RPMI7951 (cell line): ENCODE results near the gene ORC1. TPM values are rescaled to one million over a fixed set of nuclear protein-coding genes. Genes with fewer than 3 reads are reported as not detected.
A peak's percentile ranks its signal among the peaks of the same experiment; 100 is the strongest.

Experiments
- DNase-seq: peaks from one replicate; pipeline ENCODE4 v3.0.0-alpha.2; 2012; ENCODE audit warnings: low read depth
- total RNA-seq: library from RNA; depleted of rRNA; stranded (reverse); fragments of >200 nt; shearing (Covaris generic); gene quantifications from 2 replicates; pipeline ENCODE4 v1.2.3, GENCODE V29; 2014; rRNA removed

Gene ORC1
- total RNA-seq, result 18.4 and 20.7 TPM in 2 replicates

DNA sequence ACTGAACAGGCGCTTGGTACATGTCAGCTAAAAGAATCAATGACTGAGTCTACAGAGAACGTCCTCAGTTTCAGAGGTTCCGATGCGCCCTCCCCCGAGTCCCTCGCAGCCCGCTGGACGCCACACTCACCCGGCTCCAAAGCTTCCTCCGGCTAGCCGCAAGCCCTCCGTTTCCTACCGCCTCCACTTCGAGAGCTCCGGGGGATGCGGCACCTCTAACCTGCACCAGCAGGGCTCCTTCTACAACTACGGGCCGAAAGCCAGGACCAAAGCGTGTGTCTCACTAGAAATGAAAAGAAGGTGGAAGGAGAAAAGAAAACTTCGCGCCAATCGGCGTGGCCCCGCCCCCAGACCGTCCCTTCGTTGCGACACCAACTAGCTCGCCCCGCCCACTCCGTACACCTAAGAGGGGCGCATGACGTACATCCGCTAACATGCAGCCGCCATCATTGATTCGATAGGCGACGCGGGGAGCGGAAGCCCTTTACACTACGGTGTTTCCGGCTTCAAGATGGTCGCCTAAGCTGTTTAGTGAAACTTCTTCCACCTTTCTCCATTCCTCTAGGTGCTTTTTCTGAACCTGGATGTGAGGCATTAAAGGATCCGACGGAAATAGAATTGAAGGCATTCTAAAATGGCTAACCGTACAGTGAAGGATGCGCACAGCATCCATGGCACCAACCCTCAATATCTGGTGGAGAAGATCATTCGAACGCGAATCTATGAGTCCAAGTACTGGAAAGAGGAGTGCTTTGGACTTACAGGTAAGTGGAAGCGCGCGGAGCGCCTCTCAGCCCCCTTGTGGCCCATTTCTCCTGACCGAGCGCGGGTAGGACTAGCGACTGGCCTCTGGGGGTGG lies at the start of gene ORC1, which contains the start of gene PRPF38A:
Gene ORC1 (minus strand): TSS at position 308 of the 859 bp plus-strand sequence. CDS start 2,200 bp downstream, outside the sequence.
Gene PRPF38A (plus strand): TSS at position 487 of the 859 bp plus-strand sequence. CDS start 148 bp downstream, at position 635.
- DNase-seq, result peak; percentile 96

DNA sequence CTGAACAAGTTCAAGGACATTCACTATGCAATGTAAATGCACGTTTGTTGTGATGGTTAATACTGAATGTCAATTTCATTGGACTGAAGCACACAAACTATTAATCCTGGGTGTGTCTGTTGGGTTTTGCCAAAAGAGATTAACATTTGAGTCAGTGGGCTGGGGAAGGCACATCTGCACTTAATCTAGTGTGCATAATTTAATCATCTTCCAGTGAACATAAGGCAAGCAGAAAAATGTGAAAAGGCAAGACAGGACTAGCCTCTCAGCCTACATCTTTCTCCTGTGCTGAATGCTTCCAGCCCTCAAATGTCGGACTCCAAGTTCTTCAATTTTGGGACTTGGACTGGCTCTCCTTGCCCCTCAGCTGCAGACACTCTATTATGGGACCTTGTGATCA lies 40.2 kb upstream of the ORC1 start:
- DNase-seq, result no peak

DNA sequence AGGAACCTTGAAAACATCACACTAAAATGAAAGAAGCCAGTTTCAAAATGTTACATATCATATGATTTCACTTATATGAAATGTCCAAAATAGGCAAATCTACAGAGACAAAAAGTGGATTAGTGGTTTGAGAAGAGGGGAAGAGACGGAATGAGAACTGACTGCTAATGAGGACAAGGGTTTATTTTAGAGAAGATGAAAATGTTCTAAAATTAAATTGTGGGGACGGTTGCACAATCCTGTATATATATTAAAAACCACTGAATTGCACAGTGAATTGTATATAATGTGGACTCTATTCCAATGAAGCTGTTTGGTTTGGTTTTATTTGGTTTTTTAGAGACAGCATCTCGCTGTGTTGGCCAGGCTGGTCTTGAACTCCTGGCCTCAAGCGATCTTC lies 35.8 kb upstream of the ORC1 start:
- DNase-seq, result no peak

DNA sequence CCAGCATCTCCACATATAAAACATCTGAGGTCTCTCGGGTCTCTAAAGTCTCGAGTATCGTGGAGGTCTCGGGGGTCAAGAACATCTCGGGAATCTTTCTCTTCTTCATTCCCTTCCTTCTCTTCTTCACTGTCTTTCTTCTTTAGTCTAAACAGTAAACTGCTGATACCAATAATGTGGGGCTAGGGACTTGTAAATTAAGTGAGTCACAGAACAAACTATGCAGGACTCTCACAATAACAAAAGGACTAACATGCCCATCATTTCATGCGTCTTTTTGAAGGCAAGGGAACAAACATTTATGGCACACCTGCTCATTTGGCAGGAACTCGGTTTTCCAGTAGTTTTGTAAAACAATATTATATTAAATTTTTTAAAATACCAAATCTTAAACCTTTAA lies 32.6 kb upstream of the ORC1 start:
- no peak for DNase-seq

DNA sequence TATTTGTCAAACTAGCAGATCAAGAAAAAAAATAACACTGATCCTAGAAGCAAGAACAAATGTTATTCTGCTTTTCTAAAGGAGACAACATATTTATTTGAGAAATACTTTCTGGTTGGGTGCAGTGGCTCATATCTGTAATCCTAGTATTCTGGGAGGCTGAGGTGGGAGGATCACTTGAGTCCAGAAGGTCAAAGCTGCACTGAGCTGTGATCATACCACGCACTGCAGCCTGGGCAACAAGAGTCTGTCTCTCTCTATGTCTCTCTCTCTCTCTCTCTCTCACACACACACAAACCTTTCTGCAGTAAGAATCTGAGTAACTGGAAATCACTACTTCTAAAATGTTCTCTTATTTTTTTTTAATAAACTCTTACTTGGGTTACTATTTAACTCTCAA lies 31.4 kb upstream of the ORC1 start:
- no peak for DNase-seq

DNA sequence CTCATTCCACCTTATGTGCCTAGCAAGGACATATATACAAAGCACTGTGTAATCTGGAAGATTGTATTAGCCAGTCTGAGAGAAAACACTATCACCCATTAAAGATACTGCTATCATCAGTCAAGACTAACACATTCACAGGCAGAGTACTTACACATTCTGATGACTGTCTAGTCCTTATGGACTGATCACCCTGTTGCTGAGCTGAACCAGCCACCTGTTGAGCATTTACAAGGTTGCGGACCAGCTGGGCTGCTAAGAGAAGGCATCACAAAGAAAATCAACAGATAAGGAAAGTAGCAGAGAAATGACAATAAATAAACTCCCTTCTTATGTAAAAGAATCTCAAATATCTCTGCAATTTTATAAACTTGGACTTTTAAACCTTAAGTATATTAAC lies 31.0 kb upstream of the ORC1 start:
- no peak for DNase-seq

DNA sequence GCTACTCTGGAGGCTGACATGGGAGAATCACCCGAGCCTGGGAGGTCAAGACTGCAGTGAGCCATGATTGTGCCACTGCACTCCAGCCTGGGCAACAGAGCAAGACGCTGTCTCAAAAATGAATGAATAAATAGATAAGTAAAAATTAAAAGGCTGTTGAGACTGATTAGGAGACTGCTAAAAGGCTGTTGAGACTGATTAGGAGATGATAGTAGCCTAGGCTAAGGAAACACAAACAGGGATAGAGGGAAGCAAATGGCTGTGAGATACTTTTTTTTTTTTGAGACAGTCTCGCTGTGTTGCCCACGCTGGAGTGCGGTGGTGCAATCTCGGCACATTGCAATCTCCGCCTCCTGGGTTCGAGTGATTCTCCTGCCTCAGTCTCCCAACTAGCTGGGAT lies 28.6 kb upstream of the ORC1 start:
- no peak for DNase-seq

DNA sequence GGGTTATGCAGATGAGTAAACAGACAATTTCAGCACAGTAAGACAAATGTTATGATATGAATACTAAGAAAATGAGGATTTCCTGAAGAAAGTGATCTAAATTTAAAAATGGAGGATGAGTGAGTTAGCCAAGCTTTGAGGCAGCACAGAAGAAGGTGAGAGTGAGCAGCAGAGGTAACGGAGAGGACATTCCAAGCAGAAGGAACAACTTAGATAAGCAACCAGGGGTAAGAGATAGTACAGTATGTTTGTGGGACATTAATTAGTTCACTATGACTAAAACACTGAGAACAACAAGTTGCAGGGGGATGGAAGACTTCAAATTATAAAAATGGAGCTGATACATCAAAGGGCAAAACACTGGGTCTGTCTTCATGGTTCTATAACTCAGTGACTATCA lies 22.9 kb upstream of the ORC1 start:
- no peak for DNase-seq

DNA sequence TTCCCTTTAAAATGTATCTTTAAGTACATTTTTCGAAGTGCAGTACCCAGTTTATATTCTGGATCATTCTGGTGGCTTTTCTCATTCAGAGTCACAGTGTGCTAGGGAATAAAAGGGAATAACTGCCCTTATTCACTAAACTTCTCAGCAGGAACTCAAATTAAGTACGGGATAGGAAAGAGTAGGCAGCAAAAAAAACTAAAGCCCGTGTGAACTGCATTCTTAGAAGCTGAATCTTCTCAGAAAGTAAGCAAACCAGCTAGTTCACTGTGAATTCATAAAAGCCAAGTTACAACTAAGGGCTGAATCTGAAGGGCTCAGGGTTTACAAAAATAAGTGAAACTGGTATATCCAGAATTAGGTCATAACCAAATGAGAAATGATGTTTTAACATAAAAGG lies 22.1 kb upstream of the ORC1 start:
- no peak for DNase-seq

DNA sequence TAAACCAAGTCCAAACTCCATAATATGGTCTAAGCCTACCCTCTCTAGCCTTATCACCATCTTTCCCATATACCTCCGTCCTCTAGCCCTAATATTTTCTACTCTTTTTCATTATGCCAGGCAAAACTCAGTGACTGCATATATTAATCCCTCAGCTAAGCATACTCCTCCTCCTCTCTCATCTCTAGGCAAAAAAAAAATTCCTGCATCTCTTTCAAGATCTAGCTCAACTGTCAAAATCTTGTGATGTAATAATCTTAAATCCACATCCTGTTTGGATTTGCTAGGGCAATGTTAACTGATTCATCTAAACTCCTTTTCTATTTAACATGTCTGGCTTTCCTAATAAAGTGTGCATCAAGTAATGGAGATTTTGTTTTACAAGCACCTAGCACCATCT lies 20.6 kb upstream of the ORC1 start:
- no peak for DNase-seq

DNA sequence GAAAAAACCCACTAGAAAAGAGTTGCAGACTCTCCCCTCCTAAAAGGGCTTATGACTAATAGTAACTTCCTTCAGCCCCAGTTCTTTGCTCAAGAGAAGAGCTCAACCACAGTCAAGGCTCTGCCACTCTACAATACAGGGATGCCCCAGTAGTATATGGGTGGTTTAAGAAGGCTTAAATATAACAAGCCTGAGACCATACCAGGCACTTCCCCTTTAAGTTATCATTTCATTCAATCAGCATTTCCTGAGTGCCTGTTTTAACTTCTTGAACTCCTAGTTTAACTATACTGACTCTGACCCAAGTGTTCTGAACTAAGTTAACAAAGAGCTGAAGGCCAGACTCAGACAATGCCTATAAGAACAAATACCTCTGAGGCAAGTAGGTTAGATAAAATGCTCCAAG lies 20.0 kb upstream of the ORC1 start:
- no peak for DNase-seq

DNA sequence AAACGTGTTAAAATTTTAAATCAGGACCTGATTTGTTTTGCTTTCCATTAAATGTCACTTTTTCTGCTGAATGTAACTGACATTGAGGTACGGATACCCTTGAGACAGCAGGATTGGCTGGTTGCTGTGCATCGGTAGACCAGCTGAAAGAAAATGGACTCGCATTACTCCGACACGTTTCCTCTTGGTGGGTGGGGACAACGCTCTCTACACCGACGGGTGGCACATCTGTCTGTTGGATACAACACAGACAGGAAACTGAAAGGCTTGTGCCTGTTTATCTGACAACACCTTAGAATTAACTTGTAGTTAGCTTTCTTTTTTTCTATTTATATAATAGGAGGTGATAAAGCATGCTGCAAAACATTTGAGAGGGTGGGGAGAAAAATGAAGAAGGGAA lies 19.5 kb upstream of the ORC1 start:
- no peak for DNase-seq

DNA sequence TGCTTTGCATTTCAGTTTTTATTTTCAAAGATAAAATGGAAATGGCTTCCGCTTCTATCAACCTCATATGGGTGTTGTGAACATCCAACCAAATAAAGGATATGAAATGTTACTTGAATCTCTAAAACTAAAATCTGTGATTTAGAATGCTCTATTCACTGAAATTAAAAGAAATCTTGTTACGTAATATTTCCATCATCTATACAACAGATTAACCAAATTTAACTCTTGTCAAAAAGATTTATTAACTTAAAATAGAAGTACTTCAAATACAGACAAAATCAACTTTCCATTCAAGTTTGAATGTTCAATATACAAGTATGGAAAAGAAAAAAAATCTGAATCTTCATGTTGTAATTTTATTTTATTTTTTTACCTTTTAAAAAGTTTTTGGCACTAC lies 18.8 kb upstream of the ORC1 start:
- no peak for DNase-seq

DNA sequence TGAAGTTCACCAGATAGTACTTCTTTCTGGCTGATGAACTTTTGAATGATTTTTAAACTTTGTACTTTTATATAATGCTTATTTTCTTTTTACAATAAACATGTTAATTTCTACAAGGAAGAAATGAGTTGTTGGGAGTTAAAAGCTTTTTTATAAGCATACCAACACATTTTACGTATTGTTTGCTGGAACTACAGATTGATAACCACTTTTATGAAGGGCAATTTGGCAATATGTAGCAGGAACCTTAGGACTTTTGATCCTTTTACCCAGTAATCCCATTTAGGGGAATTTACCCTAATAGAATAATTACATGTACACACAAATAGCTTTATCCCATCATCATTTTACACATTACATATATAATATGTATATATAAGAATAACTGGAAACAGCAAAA lies 16.5 kb upstream of the ORC1 start:
- no peak for DNase-seq

DNA sequence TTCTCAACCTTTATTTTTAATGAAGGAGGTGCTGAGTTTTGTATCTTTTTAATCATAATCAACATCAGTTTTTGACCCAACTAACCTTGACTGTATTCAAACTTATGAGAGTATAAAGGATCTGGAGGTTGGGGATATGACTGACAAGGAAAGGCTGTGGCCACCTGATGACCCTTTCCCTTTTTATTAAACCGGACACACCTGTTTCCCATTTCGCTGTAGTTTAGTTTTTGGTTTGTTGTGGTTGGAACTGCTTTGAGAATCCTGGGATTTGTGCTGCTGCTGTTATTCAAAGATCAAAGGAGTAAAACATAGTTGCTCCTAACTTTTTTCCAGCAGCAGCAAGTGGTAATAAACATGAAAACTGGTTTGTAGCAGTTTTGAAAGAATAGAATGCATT lies 12.6 kb upstream of the ORC1 start:
- no peak for DNase-seq

DNA sequence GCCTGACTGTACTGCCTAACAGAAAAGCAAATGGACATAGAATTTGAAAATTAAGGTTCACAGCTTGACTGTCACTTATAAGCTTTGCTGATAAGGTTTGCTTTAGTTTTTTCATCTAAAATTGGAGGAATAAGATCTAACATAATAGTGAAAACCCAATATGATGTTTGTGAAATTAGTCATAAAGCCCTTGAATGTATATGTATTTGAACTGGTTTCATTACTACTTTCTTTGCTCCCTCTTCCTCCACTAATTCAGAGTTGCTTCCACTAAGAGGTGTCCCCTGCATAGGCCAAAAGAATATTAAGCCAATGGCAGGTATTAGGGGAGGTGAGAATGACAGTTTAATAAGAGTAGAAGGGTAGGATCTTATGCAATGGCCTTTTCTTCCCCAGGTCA lies 10.7 kb upstream of the ORC1 start:
- DNase-seq, result no peak

DNA sequence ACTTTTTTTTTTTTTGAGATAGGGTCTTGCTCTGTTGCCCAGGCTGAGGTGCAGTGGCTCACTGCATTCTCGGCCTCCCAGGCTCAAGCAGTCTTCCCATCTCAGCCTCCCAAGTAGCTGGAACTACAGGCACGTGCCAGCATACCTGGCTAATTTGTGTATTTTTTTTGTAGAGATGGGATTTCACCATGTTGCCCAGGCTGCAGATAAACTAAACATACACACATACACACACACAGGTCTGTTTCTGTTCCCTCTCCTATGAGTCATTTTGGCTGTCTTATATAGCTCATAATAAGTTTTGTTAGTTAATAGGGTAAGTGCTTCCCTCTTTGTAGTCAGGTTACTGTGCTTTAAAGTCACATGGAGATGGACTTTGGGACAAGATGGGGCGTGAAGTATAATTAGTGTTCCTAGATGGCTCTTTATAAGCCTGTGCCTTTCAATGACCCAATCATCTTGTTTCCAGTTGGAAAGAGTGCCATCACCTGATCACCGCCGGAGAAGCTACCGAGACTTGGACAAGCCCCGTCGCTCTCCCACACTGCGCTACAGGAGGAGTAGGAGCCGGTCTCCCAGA lies 9.3 kb upstream of the ORC1 start:
- DNase-seq, result no peak

DNA sequence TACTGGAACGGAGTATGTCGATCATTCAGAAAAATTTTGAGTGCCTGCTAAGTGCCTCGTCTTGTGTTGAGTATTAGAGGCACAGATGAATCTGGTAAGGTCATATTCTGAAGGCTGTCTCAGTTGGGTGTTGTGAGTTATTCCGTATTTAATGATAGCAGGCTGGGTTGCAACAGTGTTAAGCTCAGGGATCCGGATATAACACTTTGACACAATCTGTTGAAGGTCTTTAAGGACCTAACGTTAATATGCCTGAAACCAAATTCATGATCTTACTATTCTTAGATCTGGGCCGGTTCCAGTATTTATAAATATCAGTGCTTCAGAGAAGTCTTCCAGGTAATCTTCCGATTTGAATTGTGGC lies 734 bp upstream of the ORC1 start:
- no peak for DNase-seq

DNA sequence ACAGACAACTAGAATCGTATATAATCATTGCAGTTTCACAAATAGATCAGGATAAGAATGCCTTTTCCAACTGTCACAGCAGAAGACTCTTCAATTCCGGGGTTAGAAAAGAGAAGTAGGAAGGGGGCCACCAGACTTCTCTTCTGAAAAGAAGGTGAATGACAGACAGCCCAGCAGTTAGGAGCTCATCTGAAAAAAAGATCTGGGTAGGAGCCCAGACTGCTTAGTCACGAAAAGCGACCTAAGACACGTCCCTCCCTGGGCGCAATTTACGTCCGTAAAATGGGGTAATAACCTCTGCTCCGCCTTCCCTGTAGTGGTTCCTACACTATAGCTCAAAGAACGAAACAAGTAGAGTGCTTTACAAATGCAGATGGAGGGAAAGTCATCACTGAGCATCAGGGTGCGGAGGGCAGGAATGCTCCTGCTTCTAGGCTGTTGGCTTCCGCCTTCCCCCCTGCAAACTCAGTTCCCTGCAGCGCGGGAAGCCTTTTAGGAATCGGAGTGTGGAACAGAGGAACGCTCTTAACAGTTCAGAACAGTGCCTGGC lies 582 bp downstream of the ORC1 start:
- DNase-seq, result peak; percentile 81

DNA sequence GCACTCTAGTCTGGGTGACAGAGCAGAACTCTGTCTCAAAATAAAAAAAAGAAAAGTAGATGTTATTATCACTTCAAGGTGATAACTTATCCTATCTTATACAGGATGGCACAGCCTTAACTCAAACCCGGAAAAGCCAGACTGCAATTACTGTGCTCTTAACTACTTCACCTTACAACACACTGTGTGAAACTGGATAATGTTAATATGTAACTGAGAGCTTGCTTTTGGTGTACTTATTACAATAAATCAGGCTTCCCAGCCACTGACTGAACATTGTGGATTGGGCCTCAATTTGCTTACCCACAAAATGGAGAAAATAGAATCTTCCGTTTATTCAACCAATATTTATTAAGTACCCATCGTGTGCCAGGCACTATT lies 1.4 kb downstream of the ORC1 start:
- no peak for DNase-seq

DNA sequence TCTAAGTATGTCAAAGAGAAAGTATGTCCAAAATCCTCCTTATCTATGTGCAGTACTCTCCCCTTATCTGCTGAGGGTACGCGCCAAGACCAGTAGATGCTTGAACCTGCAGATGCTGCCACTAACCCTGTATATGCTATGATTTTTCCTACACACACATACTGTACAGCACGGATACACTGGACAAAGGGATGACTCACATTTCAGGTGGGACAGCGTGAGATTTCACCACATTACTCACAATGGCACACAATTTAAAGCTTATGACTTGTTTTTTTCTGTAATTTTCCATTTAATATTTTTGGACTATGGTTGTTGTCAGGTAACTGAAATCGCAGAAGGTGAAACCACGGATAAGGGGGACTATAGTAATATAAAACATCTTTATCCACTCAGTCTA lies 4.1 kb downstream of the ORC1 start:
- no peak for DNase-seq

DNA sequence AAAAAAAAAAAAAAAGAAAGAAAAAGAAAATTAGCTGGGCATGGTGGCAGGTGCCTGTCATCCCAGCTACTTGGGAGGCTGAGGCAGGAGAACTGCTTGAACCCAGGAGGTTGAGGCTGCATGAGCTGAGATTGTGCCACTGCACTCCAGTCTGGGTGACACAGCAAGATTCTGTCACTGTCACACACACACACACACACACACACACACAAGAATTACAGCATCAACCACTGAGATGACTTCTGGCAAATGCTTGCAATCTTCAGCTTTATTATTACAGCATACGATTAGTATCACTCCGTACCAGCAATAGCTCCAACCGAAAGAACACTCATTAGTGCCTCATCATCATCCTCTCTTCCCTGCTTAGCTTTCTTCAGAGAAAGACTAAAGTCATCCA lies 4.6 kb downstream of the ORC1 start:
- no peak for DNase-seq

DNA sequence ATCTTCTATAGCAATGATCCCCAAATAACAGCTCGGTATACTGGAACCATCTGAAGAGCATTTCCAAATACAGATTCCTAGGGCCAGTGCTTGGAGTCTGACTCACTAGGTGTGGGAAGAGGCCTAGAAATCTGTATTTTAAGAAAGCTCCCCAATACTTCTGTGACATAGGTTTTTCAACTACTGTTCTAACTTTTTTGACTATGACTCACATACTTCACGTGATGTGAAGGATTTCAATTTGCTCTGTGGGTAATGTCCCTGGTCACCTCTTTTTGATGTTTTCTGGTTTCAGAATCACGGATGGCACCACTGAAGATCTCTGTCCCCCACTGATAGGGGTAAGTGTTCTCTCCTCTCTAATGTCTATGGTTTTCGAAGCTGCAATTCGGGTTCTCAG lies 11.0 kb downstream of the ORC1 start:
- no peak for DNase-seq
